HuH-7.5 (cell line): Measurements from ENCODE around the gene PRKACG.
"Not testable (repeated sequence)": the region's sequence is repeated elsewhere in the genome, so short reads cannot be mapped to it uniquely, and the experiment has no call there.

Experiments used
- DNase-seq: peaks from one replicate; pipeline ENCODE4 v3.0.0; 2011; ENCODE audit warnings: low spot score

PRKACG gene

DNA sequence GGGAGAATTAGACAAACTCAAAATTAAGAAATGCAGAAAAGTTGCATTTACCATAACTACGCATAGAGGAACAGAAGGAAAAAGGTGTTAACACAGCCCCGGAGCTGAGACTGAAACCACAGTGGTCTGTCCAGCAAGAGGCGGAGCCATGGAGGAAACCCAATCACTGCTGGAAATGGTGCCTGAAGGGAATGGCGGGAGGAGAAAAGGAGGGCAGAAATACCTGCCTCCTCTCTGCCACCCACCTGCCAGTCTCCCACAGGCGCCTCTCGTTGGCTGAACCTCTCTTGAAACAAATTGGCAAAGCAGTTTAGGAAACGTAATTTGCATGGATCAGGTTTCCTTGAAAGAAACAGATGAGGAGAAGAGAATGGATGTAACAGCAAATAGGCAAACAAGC is 9.7 kb upstream of the PRKACG start:
- no peak for DNase-seq

DNA sequence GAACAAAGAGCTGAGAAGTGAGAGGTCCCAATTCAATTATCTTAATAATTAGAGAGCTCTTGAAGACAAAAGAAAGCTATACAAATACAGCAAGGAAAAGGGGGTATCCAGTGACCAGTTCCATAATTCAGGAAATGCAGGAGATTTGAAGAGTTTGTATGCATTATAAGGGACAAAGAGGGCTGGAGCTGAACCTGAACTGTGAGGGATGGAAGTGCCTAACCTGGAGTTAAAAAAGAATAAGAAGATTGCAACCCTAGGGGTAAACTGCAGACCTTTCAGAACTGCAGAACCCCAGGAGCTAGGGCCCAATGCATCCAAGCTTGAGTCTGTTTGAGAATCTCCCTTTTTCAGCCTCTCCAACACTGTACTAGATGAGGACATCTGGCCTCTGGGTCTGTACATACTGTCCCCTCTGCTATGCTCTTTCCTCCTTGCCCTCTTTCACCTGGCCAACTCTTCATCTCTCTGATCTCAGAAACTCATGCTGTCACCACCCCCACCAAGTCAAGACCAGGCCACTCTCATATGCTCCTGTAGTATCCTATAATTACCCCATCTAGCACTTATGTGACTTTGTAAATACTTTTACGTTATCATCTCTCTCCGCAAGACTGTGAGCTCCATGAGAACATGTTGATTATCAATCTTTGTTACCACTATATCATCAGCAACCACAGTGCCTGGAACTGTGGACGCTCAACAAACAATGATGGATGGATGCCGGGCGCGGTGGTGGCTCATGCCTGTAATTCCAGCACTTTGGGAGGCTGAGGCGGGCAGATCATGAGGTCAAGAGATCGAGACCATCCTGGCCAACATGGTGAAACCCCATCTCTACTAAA is 6.6 kb upstream of the PRKACG start:
- no peak for DNase-seq

DNA sequence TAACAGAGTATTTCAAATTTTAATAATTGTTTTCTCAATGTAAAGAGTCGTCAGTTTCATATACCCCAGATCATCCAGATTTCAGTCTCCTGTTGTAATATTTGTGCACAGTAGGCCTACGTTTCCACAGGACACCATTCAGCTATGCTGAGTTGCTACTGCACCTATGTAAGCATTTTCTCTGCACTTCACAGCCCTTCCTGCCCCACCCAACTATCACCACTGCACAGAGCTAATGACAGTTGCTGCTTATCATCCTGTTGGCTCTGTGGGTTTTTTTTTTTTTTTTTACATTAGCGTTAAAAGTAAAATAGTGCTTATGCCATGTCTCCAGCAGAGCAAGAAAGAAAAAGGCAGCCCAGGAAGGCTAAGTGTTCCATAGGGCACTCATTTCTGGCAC is 5.9 kb upstream of the PRKACG start:
- DNase-seq = no peak

DNA sequence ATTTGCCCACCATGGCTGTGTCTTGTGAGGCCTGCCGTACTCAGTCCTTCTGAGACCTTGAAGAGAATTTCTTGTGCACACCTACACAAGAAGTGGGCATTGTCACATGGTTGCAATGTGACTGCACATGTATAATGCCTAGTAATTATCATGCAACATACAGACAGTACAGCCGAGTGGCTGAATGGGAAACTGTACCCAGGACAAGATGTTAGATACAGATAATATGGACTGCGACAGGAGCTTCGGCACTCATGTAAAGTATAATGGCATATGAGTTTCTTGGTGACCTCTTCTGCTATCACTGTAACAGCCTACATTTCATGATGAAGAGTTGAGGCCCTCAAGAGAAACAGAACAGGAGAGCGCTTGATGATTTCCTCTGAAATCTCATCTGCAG is 4.8 kb upstream of the PRKACG start:
- no peak for DNase-seq

DNA sequence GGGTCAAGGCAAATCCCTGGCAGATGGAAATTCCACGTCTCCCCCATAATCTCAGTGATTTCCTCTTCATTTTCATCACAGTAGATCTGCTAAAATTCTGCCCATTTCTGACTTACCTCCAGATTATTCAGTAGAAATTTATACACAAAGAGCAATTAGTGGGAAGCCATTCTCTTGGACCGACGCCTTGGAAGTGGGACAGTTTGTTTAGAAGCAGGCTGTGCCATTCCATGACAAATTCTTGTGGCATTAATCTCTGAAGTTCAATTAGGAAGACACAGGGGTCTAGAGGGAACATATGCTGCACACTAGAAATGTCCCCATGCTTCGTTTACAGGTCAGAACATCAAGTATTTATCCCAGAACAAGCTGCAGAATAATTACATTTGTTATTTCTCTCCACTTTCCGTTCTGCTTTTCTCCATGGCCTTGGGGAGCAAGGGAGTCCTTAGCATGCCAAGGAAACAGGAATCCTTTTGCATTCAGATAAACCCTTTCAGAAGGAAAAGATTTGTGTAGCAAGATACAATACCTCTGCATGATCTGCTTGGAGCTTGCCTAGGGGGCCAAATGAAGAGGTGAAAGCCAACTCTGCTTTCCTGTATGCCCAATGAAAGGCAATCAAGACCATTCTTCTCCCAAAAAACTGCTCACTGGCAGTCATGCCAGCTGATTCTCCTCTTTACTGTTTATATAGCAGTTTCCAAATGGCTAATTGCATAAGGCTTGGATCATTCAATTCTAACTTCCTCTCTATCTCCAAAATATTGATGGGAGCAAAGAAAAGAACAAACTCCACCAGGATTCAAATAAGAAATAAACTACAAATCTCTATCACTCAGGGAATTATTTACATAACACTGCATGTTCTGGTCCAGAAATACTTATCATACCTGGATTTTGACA is 2.5 kb upstream of the PRKACG start:
- DNase-seq = no peak

DNA sequence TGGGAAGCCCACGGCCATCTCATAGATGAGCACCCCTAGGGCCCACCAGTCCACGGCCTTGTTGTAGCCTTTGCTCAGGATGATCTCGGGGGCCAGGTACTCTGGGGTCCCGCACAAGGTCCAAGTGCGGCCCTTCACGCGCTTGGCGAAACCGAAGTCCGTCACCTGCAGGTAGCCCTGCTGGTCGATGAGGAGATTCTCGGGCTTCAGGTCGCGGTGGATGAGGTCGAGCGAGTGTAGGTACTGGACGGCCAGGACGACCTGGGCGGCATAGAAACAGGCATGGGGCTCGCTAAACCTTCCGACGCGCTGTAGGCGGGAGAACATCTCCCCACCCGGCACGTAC is 558 bp downstream of the PRKACG start:
- DNase-seq = no peak

DNA sequence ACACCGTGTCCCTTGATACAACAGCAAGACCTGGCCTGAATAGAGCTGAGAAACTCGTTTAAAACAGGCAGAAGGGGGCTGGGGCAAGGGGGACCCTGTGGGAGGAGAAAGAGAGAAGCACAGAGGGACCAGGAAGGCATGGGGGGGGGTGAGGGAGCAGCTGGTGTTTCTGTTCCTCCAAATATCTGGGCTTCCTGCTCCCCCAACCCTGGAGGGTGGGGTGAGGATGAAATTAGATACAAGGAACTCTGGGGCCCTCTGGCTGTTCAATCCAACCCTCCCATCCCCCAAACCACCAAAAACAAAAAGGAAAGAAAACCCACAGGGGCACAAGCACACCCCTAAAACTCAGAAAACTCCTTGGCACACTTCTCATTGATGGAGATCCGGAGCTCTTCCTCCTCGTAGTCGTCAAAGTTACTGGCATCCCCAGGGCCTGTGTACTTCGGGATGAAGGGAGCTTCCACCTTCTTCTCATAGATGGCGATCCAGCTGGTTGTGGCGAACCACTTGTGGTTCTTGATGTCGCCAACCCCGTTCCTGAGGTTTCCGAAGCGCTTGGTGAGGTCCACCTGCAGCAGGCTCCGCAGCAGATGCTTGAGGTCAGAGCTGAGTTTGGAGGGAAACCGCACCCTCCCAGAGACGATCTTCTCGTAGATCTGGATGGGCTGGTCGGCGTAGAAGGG is 1.1 kb downstream of the PRKACG start:
- DNase-seq = no peak

DNA sequence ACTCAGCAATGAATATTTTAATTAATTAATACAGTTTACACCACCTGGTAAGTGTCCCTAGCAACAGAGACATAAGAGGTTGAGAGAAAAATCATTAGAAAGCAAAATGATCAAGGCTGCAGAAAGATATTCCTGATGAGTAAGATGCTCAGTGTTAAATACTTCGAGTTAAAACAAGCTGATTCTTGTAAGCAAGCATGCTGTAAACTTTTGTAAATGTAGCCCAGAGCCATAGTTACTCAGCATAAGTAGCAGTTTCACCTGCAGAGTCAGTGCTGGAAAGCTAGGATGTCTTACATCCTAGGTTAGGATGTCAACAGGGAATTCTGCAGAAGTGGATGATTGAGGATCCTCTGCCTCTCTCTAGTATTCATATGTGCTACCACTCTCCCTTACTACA is 4.2 kb downstream of the PRKACG start:
- DNase-seq = no peak

DNA sequence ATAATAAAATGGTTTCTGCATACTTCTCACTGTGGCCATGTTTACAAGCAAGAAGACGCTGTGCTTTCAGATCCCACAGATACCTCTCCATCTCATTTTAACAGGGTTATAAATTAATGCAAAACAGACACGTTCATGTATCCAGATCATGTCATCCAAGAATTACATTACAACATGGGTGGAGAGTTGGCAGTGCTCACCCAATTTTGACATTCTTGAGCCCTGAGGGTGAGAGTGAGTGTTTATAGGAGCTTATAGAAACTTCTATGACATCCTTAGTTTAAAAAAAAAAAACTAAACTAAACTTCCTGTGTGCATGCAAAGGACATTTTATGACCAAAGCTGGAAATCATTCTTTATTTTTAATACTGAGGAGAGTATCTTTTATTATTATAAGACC is 9.1 kb downstream of the PRKACG start:
- DNase-seq = no peak

DNA sequence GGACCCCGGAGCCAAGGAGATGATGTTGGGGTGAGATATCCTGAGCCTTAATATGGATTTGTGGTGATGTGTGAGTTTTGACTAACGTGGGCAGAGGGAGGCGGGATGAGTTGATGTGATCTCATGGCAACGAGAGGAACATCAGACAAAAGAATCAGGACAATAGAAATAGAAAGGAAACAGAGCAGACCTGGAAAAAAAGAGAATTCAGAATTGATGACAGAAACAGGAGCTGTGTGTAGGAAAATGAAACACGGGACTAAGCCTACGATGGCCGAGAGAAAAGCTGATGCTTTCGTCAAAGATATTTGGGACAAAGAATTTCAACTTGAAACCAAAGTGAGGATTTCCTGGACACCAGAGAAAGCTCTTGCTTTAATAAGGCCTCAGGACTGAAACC is 10.9 kb downstream of the PRKACG start:
- DNase-seq = no peak

DNA sequence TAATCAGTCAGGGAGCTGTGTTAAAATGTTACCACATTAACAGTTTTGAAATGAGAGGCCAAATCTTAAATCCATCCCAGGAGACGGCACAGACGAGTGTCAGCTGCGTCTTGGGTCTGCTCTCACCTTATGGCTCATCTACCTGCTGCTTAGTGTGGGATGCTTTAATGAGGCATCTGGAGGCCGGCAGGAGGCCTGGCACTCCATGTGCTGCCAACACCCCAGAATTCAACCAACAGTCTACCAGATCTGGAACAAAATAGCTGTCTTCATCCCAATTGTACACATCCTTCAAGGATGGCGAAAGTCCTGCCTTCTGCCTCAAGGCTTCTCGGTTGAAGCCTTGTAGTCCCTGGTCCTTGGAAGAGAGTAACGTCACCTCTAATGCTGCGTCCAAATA is 12.0 kb downstream of the PRKACG start:
- no peak for DNase-seq

DNA sequence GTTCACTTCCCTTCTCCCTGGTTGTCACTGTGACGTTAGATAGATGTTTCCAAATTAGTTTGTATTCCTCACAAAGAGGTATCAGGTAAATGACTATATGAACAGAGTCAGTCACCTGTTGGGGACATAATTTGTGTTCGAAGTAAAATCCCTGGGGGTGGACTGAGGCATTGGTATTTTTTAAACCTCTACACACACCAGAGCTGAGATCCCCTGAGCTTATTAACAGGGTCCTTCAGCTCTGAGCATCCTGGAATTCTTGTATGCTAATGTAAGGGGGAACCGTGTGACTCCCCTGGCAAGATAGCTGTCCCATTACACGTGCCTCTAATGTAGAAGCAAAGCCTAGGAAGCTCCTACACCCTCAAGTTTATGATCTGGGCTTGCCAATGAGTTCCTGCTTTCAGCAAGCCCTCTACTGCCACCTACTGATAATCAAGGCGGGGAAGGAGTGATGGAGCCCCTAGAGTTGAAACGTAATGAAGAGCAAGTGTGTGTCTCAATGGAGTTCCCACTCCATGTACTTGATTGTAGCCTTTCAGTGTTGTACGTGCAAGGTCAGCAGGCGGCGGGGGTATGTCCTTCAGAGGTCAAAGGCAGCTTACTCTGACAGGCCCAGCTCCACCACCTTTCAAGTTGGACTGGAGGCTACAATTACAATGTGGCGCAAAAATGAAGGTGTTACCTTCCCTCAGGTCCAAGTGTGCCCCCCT is 14.4 kb downstream of the PRKACG start:
- peak; percentile 76 for DNase-seq

DNA sequence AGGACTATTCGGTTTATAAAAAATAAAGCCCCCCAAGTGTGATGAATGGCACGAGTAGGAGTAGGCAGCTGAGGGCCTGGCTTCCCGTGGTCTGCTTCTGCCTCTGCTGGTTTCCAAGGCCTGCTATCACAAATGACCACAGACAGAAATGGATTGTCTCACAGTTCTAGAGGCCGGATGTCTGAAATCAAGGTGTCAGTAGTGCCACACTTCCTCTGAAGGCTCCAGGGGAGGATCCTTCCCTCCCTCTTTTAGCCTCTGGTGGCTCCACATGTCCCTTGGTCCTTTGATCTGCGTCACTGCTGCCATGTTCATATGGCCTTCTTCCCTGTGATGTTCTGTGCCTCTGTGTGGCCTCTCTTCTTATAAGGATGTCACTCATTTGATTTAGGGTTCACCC is 15.1 kb downstream of the PRKACG start:
- no peak for DNase-seq

DNA sequence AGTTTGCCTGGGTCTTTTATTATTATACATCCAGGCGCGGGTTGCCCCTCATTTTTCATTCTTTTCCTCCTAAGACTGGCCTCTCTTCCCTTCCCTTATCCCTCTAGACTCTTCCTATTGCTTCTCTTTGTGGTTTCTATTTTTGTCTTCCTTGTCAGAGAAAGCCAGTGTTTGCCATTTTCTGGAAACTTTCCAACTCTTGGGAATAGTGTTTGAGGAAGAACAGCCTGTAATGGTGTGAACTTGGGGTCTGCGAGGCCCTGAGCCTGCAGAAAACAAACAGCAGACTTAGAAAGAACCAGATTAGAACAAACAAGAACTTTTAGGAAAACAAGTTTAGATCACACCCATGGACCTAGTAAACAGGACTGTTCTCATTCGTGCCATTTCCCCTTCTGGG is 15.5 kb downstream of the PRKACG start:
- DNase-seq = no peak

DNA sequence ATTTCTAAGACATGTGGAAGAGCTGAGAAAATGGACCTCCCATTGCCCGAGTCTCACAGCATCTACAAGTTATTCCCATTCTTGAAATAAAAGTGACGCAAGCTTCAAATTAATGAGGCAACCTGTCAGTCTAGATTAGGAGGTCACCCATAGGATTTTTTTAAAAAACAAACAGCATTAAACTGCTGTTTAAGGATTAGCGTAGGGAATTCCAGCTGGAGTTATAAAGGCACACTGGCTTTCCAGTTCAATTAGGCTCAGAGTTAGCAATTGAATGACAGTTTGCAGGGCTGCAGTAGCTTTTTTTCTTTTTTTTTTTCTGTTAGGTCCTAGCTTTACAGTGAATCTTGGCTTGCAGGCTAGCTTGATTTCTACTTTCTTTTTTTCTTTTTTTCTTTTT is 16.2 kb downstream of the PRKACG start:
- no peak for DNase-seq

DNA sequence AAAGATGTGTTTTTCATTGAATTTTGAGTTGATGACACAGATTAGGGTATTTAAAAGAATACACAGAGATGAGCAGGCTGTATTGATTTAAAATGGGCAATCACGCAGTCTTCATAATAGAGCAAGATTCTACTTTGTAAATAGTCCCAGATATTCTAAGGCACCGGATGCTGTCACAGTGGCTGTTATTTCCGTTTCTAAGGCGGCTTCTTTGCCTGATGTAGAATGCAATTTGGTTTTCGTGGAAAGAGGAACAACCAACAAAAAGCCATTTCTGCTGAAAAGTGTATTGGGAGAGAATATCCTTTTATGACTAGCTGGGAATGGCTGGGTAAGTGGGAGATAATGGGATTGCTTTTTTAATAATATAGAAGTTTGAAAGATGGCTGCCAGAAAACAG is 17.5 kb downstream of the PRKACG start:
- DNase-seq = no peak

DNA sequence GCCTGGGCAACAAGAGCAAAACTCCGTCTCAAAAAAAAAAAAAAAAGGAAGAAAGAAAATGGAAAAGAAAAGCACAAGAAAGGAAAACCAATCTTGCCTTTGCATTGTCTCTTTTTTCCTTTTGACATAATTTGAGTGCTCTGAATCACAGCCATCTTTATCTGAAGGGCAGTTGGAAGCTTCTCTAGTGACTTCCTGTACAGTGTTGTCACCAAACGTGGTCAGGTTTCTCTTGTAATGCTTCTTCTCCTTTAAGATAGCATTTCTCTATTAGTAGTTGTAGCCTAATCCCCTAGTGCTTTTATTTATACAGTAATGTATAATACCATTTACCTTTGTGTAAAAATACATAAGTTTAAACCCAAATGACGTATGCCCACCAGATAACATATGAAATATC is 18.1 kb downstream of the PRKACG start:
- DNase-seq = no peak

DNA sequence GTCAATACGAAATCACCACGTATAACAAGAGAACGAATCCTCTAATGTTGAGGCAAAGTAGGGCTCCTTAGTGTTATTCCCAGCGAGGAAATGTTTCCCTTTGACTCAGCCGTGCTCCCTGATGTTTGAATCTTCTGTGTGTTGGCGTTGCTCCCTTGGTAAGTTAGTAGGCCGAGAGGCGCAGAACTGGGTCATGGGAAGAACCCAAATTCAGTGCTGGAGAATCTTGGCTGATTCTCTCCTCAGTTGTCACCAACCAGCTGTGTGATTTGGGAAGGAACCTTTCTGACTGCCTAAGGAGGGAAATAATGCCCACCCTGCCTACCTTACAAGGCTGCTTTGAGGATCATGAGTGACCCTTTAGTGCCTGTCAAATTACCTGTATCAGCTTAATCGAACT is 22.5 kb downstream of the PRKACG start:
- no peak for DNase-seq

DNA sequence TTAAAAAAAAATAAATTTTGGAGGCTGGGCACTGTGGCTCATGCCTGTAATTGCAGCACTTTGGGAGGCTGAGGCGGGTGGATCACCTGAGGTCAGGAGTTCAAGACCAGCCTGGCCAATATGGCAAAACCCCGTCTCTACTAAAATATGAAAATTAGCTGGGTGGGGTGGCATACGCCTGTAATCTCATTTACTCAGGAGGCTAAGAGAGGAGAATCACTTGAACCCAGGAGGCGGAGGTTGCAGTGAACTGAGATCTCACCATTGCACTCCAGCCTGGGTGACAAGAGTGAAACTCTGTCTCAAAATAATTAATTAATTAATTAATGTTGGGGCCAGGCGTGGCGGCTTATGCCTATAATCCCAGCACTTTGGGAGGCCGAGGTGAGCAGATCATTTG is 27.0 kb downstream of the PRKACG start:
- DNase-seq = not testable (repeated sequence)

DNA sequence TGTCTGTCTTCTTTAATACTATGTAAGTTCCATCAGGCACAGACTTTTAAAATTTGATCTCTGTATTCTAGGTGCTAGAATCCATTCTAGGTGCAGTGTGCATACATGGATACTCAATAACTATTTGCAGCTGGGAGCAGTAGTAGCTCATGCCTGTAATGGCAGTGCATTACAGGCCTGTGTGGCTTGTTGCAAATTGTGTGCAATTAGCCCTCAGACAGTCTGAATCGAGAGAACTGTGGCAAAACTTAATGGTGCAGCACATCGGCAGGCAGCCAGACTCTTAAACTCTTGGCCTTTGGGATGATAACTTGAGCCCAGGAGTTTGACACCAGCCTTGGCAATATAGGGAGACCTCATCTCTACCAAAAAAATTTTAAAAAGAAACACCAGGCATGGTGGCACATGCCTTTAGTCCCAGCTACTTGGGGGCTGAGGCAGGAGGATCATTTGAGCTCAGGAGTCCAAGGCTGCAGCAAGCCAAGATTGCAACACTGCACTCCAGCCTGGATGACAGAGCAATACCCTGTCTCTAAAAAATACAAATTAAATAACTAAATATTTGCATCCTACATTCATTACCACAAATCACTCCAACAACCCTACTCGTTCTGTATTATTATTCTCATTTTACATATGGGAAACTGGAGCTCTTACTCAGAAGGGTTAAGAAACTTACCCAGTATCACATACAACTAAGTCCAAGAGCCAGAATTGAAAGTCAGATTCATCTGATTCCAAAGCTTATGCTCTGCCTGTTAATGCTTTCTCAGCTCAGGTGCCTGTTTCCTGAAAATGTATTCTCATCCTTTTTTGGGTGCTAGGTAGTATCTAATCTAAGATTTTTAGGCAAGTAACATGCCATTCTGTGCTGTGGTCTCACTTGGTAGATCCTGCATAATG is 30.1 kb downstream of the PRKACG start:
- DNase-seq = no peak

DNA sequence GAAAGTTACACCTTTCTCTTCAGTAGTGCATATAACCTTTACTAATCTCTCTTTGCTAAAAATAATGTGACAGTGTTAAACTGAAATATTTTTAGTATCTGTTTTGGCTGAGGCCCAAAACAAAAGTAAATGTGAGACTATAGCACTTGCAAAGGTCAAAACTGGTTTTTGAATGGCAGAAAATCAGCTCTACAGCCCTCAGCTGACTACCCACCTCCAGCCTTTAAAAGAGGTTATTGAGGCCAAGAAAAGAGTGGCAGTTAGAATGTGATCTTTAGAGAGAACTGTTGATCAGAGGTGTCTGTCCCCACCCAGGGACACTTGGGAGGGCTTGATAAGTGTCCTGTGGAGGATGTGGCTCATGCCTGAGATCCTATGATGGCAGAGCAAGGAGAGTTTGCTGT is 30.9 kb downstream of the PRKACG start:
- no peak for DNase-seq
